Smooth muscle cell (in vitro differentiated cells): ENCODE measurements around the gene KRT84. TPM values are rescaled to one million over a fixed set of nuclear protein-coding genes. Genes with fewer than 3 reads are reported as not detected.

Experiments used
- DNase-seq: peaks from one replicate; lab custom pipeline; 2025; ENCODE audit not compliant: unreplicated experiment; lab: John Stamatoyannopoulos, UW
- H2AFZ ChIP-seq: fragments of 200-600 bp; sonication (generic); 2 replicates; pipeline ENCODE4 v1.6.0; 2016; ENCODE audit warnings: antibody characterized with exemption, low read depth, mild to moderate bottlenecking
- H3F3A ChIP-seq: fragments of 200-600 bp; sonication (generic); 2 replicates; pipeline ENCODE4 v1.6.0; 2017; ENCODE audit warnings: antibody characterized with exemption, low read depth
- H3K27ac ChIP-seq: fragments of 200-600 bp; sonication (generic); 2 replicates; pipeline ENCODE4 v1.5.1; 2016; ENCODE audit warnings: low read depth, mild to moderate bottlenecking
- H3K27me3 ChIP-seq: fragments of 200-600 bp; sonication (generic); 2 replicates; pipeline ENCODE4 v1.6.1; 2016; ENCODE audit warnings: low read depth, mild to moderate bottlenecking
- H3K36me3 ChIP-seq: fragments of 200-600 bp; sonication (generic); 2 replicates; pipeline ENCODE4 v1.5.1; 2016; ENCODE audit warnings: low read depth
- H3K4me1 ChIP-seq: fragments of 200-600 bp; sonication (generic); 2 replicates; pipeline ENCODE4 v1.5.1; 2016; ENCODE audit warnings: low read depth
- H3K4me2 ChIP-seq: fragments of 200-600 bp; sonication (generic); 2 replicates; pipeline ENCODE4 v1.6.0; 2016; ENCODE audit warnings: mild to moderate bottlenecking
- H3K4me3 ChIP-seq: fragments of 200-600 bp; sonication (generic); 2 replicates; pipeline ENCODE4 v1.5.1; 2016; ENCODE audit warnings: mild to moderate bottlenecking
- H3K79me2 ChIP-seq: fragments of 200-600 bp; sonication (generic); 2 replicates; pipeline ENCODE4 v1.6.0; 2016; ENCODE audit warnings: low read depth, mild to moderate bottlenecking
- H3K9ac ChIP-seq: fragments of 200-600 bp; sonication (generic); 2 replicates; pipeline ENCODE4 v1.6.0; 2016; ENCODE audit warnings: low read depth
- H3K9me3 ChIP-seq: fragments of 200-600 bp; sonication (generic); replicated peaks from 2 replicates; pipeline ENCODE4 v1.5.1; 2016; ENCODE audit warnings: low read depth
- H4K20me1 ChIP-seq: fragments of 200-600 bp; sonication (generic); 2 replicates; pipeline ENCODE4 v1.6.0; 2016; ENCODE audit warnings: low read depth
- WGBS: methylation state at CpG from one replicate; pipeline ENCODE4 v1.1.7; 2016; ENCODE audit warnings: low lambda C conversion rate; 5-methylcytosine and 5-hydroxymethylcytosine counted together
- polyA plus RNA-seq: library from polyadenylated mRNA; unstranded; fragments of >200 nt; fragmentation: Nextera tagmentation; extraction: Ambion mirVana; gene quantifications from 2 replicates; pipeline ENCODE4 v1.2.1, GENCODE V29; 2016
- total RNA-seq: library from RNA; depleted of rRNA; stranded (reverse); fragments of >200 nt; gene quantifications from 2 replicates; pipeline ENCODE4 v1.2.3, GENCODE V29; 2014
- TF ChIP-seq, protein P1 (sequence below): fragments of 200-600 bp; sonication (generic); IDR thresholded peaks from 2 replicates; pipeline ENCODE4 v1.5.1; 2017; ENCODE audit warnings: borderline replicate concordance, mild to moderate bottlenecking, antibody characterized with exemption; ENCODE audit not compliant: insufficient read depth, poor library complexity, severe bottlenecking

KRT84 gene
- total and polyA plus RNA-seq, 2 experiments from 2014 or later: 0.09 to 5.6 TPM

DNA sequence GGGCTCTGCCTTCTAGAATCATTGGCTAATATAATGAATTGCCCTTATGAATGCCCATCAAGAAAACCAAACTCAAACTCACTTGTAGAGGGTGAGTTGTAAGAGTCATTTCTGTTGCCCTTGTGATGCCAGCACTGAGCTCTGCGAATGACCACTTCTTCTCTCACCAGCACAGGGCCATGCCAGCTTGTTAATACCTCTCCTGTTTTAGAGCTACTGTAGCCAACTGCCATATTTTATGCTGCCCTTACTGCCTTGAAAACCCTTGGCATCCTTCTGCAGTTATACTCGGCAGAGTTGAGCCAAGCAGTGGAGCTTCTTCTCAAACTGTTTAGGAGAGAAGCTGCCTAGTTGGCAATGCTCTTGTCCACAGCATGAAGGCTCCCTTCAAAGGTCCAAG, 40.6 kb upstream of the KRT84 start:
- Histone ChIP-seq H3K4me3 (no peak overlapping the region), H3K4me2 (no peak overlapping the region), H3K9me3 (no peaks in the 10 kb centered on the region), H3K4me1 (peaks cover 10% of the 10 kb centered on the region), H3K27ac (no peak overlapping the region), H3K36me3 (no peaks in the 10 kb centered on the region), H3K27me3 (peaks cover 14% of the 10 kb centered on the region), H3K79me2 (no peaks in the 10 kb centered on the region), H3K9ac (no peak overlapping the region), H3F3A (peaks cover 4% of the 10 kb centered on the region), H4K20me1 (no peaks in the 10 kb centered on the region), H2AFZ (no peak overlapping the region)
- no peak for DNase-seq
- 86% methylated on average over 2 of the region's 2 CpGs for WGBS
- TF ChIP-seq, protein P1, sequence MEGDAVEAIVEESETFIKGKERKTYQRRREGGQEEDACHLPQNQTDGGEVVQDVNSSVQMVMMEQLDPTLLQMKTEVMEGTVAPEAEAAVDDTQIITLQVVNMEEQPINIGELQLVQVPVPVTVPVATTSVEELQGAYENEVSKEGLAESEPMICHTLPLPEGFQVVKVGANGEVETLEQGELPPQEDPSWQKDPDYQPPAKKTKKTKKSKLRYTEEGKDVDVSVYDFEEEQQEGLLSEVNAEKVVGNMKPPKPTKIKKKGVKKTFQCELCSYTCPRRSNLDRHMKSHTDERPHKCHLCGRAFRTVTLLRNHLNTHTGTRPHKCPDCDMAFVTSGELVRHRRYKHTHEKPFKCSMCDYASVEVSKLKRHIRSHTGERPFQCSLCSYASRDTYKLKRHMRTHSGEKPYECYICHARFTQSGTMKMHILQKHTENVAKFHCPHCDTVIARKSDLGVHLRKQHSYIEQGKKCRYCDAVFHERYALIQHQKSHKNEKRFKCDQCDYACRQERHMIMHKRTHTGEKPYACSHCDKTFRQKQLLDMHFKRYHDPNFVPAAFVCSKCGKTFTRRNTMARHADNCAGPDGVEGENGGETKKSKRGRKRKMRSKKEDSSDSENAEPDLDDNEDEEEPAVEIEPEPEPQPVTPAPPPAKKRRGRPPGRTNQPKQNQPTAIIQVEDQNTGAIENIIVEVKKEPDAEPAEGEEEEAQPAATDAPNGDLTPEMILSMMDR: no peak

DNA sequence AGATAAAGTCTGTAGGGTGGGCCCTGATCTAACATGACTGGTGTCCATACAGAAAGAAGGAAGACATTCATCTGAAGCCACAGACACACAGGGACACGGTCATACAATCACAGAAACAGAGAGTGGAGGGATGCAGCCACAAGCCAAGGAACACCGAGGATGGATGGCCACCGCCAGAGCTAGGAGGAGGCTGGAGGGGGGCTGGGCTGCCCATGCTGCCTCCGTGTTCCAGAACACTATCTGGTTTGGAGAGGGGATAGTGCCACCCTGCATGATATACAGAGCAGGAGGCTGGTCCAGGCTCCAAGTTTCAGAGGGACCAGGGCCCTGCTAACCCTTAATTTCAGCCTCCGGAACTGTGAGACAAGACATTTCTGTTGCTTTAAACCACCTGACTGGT, 40.0 kb upstream of the KRT84 start:
- H3K9me3 ChIP-seq: no peaks in the 10 kb centered on the region
- TF ChIP-seq, protein P1: no peak
- DNase-seq: no peak
- WGBS: 84% methylated on average over 5 of the region's 5 CpGs
- H3K4me3 ChIP-seq: no peak overlapping the region
- no peaks in the 10 kb centered on the region for H3K79me2 ChIP-seq
- H3F3A ChIP-seq: peaks cover 4% of the 10 kb centered on the region
- peaks cover 10% of the 10 kb centered on the region for H3K4me1 ChIP-seq
- H4K20me1 ChIP-seq: no peaks in the 10 kb centered on the region
- no peak overlapping the region for H3K9ac ChIP-seq
- no peak overlapping the region for H3K4me2 ChIP-seq
- H3K27ac ChIP-seq: no peak overlapping the region
- peaks cover 8% of the 10 kb centered on the region for H3K27me3 ChIP-seq
- no peaks in the 10 kb centered on the region for H3K36me3 ChIP-seq
- no peak overlapping the region for H2AFZ ChIP-seq

DNA sequence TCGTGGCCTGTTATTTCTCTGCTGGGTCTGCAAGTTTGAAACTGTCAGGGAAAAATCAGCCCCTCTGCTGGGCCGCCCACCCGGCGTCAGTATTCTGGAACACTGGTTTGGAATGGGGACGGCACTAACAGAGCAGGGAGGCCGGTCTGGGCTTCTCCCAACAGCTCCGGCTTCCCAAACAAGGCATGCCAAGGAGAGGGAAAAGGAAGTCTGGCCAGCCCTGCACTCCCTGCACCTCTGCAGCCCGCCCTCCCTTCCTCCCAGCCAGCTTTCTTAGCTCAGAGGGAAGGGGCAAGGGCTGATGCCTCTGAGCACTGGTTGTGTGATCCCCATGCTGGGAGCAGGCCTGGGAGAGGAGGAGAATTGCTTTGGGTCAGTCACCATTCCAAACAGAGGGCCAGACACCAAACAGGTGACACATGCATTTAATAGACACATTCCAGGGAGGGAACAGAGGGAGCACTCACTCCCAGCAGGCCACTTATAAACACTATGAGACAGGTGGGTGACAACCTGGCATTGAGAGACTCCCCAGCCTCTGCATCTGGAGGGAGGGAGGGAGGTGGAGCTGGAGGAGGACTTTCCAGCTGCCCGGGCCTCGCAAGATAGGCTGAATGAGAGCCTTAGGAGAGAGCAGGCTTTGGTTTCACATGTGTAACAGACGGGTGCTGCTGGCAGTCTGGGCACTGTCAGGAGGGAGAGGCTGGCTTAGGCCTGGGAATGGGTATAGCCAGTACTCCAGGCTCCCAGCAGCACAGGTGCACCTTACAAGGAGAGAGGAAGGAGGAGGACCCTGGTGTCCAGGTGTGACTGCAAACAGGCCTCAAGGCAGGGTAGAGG, 38.4 kb upstream of the KRT84 start:
- Histone ChIP-seq H3F3A (peaks cover 4% of the 10 kb centered on the region), H2AFZ (peak overlapping the region; percentile 61), H3K36me3 (no peaks in the 10 kb centered on the region), H3K79me2 (no peaks in the 10 kb centered on the region), H3K27me3 (no peaks in the 10 kb centered on the region), H3K9me3 (no peaks in the 10 kb centered on the region), H3K4me2 (no peak overlapping the region), H3K4me3 (no peak overlapping the region), H4K20me1 (no peaks in the 10 kb centered on the region), H3K9ac (no peak overlapping the region), H3K4me1 (peaks cover 10% of the 10 kb centered on the region), H3K27ac (peak overlapping the region; percentile 38)
- TF ChIP-seq, protein P1: no peak
- DNase-seq: no peak
- 47% methylated on average over 11 of the region's 11 CpGs for WGBS

DNA sequence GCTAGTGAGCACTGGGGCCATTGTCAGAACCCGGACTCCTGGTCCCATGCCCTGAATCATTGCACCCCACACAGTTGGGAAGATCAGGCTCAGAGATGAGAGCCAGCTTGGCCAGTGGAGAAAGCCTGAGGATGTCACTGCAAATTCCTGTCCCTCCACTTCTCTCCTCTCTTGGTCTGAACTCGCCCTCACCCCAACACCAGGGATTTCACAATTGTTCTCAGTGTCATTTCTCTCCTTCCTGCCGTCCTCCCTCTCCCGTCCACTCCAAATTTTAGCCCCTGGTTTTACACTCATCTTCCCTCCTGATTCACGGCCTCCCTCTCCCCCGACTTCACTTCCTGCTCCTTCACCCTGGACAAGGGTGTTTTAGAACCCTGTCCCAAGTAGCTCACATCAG, 37.6 kb upstream of the KRT84 start:
- H3K27me3 ChIP-seq: no peaks in the 10 kb centered on the region
- H3F3A ChIP-seq: peaks cover 4% of the 10 kb centered on the region
- H3K79me2 ChIP-seq: no peaks in the 10 kb centered on the region
- no peaks in the 10 kb centered on the region for H3K36me3 ChIP-seq
- H3K4me1 ChIP-seq: peaks cover 10% of the 10 kb centered on the region
- no peak overlapping the region for H3K4me2 ChIP-seq
- DNase-seq: no peak
- H3K27ac ChIP-seq: peak overlapping the region; percentile 38
- WGBS: 71% methylated on average over 6 of the region's 6 CpGs
- peak overlapping the region; percentile 61 for H2AFZ ChIP-seq
- no peaks in the 10 kb centered on the region for H4K20me1 ChIP-seq
- H3K9ac ChIP-seq: no peak overlapping the region
- H3K4me3 ChIP-seq: no peak overlapping the region
- H3K9me3 ChIP-seq: no peaks in the 10 kb centered on the region
- TF ChIP-seq, protein P1: no peak
